ENCODE data around the gene TUSC7. TPM values are rescaled to one million over a fixed set of nuclear protein-coding genes. Genes with fewer than 3 reads are reported as not detected.

The TUSC7 gene
- total and polyA plus RNA-seq, 2 of the 4 experiments (the other 2 are of a cell fraction): not detected

GRCh38 chr3:116691041-116691440 lies 18.5 kb upstream of the TUSC7 start:
- ChIA-PET POLR2A (ENCODE audit: unreplicated experiment) (no interaction called here), CTCF (no interaction called here)
- H3K23ac ChIP-seq (ENCODE audit: low read depth, low read length): no peak overlapping the region
- no peak for DNase-seq
- no peak overlapping the region for H2BK120ac ChIP-seq (ENCODE audit: low read depth, low read length)
- H2BK5ac ChIP-seq (ENCODE audit: low read depth, low read length, poor library complexity, severe bottlenecking): no peak overlapping the region
- H3K9ac ChIP-seq (ENCODE audit: low read depth, low read length): no peak overlapping the region
- no peak overlapping the region for H2AK9ac ChIP-seq (replicated peaks; ENCODE audit: low read depth, low read length, poor library complexity)
- no peaks in the 10 kb centered on the region for H3K9me3 ChIP-seq (ENCODE audit: control insufficient read depth, insufficient read depth, low read length)
- H3K56ac ChIP-seq (ENCODE audit: extremely low read depth, insufficient read depth, low read length): no peak overlapping the region
- H3K4ac ChIP-seq (ENCODE audit: low read depth, low read length): no peak overlapping the region
- no peak overlapping the region for H2AK5ac ChIP-seq (ENCODE audit: low read depth, low read length)
- H4K8ac ChIP-seq (ENCODE audit: low read depth in 2 of 2, low read length in 2 of 2): no peak overlapping the region
- H3K4me2 ChIP-seq (ENCODE audit: low read depth, low read length): no peak overlapping the region
- intact Hi-C loops (cut with micrococcal nuclease) (no loop called here), dilution Hi-C loops (cut with HindIII; ENCODE audit: low sequenced_read_pairs, unreplicated experiment) (no loop called here), in situ Hi-C loops (cut with MboI; ENCODE audit: low sequenced_read_pairs) (no loop called here)
- H4K5ac ChIP-seq (ENCODE audit: low read depth, low read length): no peak overlapping the region
- no peak overlapping the region for H3K14ac ChIP-seq (replicated peaks; ENCODE audit: low read depth, low read length)
- no peak for ATAC-seq (ENCODE audit: low read depth)
- H4K91ac ChIP-seq (ENCODE audit: insufficient read depth, low read depth, low read length): no peak overlapping the region
- H3K27me3 ChIP-seq (ENCODE audit: control insufficient read depth, insufficient read depth, low read length): no peaks in the 10 kb centered on the region
- no TSS peak for BruUV-seq (replicated peaks)
- H2BK20ac ChIP-seq (ENCODE audit: low read depth, low read length): no peak overlapping the region
- TF ChIP-seq BHLHE40 (IDR thresholded peaks at IDR 0.05; ENCODE audit: low read depth, low read length) (no peak), RAD21 (IDR thresholded peaks at IDR 0.05; ENCODE audit: low read length) (no peak), CEBPB (IDR thresholded peaks at IDR 0.05; ENCODE audit: low read depth, low read length) (peak; percentile 50)
- no peaks in the 10 kb centered on the region for H3K9me1 ChIP-seq (ENCODE audit: insufficient read depth, low read length)
- H3K4me1 ChIP-seq (ENCODE audit: control insufficient read depth, insufficient read depth, low read length): no peaks in the 10 kb centered on the region
- no peak overlapping the region for H3K27ac ChIP-seq (ENCODE audit: insufficient read depth, low read length)
- H2AFZ ChIP-seq (replicated peaks; ENCODE audit: low read length, poor library complexity): no peak overlapping the region
- H3K36me3 ChIP-seq (ENCODE audit: control insufficient read depth, insufficient read depth, low read length): no peaks in the 10 kb centered on the region
- no peaks in the 10 kb centered on the region for H3K79me1 ChIP-seq (ENCODE audit: low read depth in 1 of 2, low read length in 2 of 2)
- no peak overlapping the region for H2BK15ac ChIP-seq (ENCODE audit: low read depth, low read length)
- no peak overlapping the region for H3K18ac ChIP-seq (ENCODE audit: low read depth, low read length)
- WGBS, 2 experiments (ENCODE audit: extremely low coverage in 2 of 2, insufficient read length in 1 of 2): no CpG with 5 or more reads among the region's 2 CpGs
- no peaks in the 10 kb centered on the region for H4K20me1 ChIP-seq (ENCODE audit: insufficient read depth, low read length)
- no peak overlapping the region for H3K4me3 ChIP-seq (ENCODE audit: insufficient read depth, low read depth, low read length)
